OCI-LY1 (cell line): ENCODE data around the gene UBE2R2.
"Not testable (repeated sequence)": the region's sequence is repeated elsewhere in the genome, so short reads cannot be mapped to it uniquely, and the experiment has no call there.

Experiments used
- EZH2 ChIP-seq: fragments of 200-600 bp; sonication (generic), shearing (Covaris generic); IDR thresholded peaks from 2 replicates; pipeline ENCODE4 v1.8.0; 2017; ENCODE audit warnings: borderline replicate concordance, mixed run types, mild to moderate bottlenecking, antibody characterized with exemption, low read length, moderate library complexity, mixed read lengths
- TF ChIP-seq, protein P1 (sequence below): fragments of 200-600 bp; sonication (generic), shearing (Covaris generic); IDR thresholded peaks from 2 replicates; pipeline ENCODE4 v1.5.1; 2017; ENCODE audit warnings: mild to moderate bottlenecking, antibody characterized with exemption, low read length, moderate library complexity, mixed read lengths

DNA sequence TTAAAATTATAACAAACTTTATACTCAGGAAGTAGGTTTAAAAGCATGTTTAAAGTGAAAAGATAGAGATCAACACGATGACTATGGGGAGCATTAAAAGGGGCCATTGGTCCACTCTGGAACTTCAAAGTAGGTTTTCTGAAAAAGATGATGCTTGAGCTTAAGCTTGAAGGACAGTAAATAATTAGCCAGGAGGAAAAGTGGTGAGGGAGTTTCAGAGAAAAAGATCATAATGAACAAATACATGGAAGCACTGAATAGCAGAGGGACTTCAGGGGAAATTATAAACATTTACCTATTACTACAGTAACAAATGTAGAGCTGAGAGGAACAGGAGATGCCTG, 8.0 kb upstream of the UBE2R2 start:
- TF ChIP-seq, protein P1, sequence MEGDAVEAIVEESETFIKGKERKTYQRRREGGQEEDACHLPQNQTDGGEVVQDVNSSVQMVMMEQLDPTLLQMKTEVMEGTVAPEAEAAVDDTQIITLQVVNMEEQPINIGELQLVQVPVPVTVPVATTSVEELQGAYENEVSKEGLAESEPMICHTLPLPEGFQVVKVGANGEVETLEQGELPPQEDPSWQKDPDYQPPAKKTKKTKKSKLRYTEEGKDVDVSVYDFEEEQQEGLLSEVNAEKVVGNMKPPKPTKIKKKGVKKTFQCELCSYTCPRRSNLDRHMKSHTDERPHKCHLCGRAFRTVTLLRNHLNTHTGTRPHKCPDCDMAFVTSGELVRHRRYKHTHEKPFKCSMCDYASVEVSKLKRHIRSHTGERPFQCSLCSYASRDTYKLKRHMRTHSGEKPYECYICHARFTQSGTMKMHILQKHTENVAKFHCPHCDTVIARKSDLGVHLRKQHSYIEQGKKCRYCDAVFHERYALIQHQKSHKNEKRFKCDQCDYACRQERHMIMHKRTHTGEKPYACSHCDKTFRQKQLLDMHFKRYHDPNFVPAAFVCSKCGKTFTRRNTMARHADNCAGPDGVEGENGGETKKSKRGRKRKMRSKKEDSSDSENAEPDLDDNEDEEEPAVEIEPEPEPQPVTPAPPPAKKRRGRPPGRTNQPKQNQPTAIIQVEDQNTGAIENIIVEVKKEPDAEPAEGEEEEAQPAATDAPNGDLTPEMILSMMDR, result not testable (repeated sequence)
- TF ChIP-seq EZH2, result not testable (repeated sequence)
